ENCODE data around the gene AFAP1.

AFAP1 gene

DNA sequence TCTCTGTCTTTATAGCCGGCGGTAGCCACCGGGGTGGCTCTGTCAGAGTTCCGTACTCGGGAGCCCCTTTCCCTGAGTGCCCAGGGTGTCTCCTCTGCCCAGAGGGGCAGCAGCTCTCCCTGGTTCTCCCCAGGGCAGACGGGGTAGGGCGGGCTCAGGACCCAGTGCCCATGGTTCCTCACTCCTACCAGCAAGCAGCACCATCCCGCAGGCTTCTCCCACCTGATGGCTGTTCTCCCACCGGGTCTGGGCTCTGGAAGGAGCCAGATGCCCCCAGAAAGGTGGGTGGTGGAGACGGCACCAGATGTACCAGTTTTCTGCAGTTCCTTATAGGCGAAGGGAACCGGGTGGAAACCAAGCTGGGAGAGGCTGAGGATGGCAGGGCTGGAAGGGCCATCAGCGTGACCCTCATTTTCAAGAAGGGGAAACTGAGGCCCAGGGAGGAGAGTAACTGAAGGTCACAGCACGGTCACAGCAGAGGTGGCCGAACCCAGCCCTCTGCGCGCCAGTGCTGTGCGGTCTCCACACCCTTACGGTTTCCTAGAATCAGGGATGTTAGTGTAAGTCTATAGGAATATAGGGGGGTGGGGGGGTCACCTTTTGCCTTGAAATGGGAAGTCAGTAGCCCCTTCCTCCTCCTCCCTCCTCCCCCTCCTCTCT lies 198.7 kb downstream of the AFAP1 start:
- no peak for DNase-seq (ENCODE audit: low read depth in 2 of 2, low spot score in 1 of 2)

DNA sequence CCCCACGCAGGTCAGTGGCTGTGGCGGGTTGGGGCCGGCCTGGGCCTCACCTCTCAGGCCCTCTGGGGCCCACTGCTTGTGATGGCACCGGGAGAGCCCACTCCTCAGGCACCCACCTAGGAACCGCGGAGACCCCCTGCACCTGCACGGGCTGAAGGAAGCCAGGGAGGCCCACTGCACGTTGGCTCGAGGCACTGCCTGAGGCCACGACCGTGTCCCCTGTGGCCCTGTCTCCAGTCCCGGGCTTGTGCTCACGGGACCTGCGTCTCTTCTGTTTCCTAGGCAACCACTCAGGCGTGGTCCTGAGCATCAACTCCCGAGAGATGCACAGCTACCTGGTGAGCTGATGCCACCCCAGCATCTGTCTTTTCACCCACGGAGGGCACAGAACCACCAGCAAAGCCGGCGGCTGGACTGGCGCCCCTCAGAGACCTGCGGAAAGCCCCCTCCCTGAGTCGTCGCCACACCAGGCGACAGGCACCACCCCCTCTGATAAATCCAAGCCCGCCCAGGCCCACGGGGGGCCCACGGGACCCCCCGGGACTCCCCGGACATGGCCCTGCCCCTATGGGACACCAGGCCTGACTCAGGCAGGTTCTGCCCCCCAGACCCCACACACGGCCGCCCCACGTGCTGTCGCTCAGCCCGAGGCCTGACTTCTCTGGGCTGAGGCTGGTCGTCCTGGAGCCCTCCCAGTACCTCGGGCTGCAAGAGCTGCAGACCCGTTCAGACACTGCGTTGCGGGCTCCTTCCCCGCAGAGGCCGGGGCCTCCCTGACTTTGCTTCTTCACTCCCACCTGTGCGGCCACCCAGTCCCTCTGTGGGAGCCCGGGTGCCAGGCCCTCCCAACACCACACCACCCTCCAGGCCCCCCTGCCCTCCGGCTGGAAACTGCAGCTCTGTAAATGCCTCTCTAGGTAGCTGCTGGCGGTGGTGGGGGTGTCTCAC lies 199.5 kb downstream of the AFAP1 start:
- no peak for DNase-seq (ENCODE audit: low read depth in 2 of 2, low spot score in 1 of 2)

DNA sequence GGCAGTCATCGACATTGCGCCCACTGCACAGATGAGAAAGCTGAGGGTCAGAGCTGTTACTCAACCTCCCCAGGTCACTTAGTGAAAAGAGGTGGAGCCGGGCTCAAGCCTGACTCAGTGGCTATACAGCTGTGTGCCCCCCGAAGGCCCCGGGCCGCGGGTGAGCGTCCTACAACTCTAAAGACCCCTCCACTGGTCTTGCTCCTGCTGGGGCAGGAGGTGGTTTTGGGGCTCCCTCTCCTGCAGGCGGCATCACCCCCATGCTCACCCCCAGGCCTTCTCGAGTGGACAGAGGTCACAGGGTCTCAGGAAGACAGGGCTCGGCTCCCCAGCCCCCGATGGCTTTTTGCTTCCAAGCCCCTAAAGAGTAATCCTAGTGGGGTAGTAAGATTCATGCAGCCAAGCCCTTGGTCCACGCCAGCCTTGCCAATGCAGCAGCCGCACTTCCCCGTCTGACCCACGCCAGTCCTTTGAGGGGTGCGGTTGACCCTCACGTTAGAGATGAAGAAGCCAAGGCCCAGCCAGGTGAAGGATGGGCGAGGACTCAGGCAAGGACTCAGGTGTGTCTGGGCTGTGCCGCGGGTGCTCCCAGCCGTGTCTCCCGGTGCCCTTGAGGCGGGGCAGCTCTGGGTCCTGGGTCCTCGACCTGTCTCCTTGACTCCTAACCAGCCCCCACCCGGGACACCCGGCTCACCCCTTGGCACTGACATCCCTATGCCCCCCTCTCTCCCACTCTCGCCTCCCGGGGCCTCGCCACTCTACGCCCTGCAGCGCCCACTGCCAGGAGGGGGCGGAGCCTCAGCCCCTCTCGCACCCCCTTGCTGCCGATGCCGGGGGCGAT lies 200.4 kb downstream of the AFAP1 start:
- no peak for DNase-seq (ENCODE audit: low read depth in 2 of 2, low spot score in 1 of 2)

DNA sequence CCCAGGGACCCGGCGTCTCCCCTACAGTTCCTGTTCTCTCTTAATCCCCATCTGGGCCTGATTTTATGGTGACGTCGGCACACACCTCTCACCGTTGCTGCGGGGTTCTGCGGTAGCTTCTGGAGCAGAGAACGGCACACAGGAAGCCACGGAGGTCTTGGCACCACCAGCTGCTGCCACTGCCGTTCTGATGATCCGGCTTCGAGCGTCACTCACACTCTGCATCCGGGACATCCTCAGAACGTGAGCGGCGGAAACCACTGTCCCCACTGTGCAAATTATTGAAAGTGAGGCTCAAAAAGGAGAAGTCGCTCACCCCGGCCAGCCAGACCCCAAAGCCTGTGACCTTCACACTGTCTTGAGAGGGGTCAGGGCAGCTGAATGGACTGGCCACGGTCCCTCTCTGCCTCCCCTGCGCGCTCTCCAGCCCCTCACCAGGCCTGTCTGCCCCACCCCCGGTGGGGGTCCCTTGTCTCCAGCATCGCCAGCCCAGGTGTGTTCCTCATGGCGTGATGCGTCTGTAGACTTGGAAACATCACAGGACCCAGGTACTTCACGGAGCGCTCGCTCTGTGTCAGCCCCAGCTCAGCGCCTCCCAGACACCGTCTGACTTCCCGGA lies 201.1 kb downstream of the AFAP1 start:
- no peak for DNase-seq (ENCODE audit: low read depth in 2 of 2, low spot score in 1 of 2)

DNA sequence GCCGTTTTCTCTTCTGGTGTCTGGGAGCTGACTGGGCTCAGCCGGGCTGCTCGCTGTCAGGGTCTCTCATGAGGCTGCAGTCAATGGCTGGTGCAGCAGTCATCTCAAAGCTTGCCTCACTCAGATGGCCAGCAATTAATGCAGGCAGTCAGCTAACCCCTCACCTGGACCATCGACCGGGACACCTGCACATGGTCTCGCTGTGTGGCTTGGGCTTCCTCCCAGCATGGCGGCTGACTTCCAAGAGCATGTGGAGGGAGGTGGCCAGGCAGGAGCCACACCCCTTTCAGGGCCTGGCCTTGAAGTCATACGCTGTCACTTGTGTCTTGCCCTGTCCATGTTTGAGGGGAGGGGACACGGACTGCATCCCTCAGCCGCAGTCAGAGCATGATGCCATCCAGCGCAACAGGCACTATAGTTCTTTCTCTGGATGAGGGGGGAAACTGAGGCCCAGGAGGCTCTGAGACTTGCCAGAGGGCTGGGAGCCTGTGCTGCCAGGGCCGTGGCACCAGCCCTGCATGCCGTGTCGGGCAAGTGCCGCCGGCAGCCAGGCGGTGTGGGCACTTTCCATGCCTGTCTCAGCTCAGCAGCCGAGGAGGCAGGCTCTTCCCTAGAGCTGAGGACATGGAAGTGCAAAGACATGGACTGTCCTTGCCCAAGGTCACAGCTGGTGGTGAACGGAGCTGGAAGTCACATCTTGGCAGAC lies 201.8 kb downstream of the AFAP1 start:
- DNase-seq (ENCODE audit: low read depth in 2 of 2, low spot score in 1 of 2), result no peak

DNA sequence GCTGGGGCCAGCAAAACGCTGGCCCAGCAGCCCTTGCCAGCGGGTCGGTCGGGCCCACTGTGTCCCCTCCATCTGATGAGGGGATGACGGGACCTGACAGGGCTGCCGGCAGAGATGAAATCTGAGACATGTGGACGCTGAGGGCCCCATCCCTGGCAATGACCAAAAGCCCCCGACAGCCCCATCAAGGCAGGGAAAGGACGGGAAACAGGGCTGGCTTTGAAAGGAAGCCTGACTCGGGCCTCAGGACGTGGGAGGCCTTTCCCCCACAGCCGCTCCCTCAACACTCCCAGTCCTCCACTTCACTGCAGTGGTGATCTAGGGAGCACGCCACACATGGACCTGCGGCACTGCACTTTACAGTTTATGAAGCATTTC lies 202.4 kb downstream of the AFAP1 start:
- DNase-seq (ENCODE audit: low read depth in 2 of 2, low spot score in 1 of 2), result no peak

DNA sequence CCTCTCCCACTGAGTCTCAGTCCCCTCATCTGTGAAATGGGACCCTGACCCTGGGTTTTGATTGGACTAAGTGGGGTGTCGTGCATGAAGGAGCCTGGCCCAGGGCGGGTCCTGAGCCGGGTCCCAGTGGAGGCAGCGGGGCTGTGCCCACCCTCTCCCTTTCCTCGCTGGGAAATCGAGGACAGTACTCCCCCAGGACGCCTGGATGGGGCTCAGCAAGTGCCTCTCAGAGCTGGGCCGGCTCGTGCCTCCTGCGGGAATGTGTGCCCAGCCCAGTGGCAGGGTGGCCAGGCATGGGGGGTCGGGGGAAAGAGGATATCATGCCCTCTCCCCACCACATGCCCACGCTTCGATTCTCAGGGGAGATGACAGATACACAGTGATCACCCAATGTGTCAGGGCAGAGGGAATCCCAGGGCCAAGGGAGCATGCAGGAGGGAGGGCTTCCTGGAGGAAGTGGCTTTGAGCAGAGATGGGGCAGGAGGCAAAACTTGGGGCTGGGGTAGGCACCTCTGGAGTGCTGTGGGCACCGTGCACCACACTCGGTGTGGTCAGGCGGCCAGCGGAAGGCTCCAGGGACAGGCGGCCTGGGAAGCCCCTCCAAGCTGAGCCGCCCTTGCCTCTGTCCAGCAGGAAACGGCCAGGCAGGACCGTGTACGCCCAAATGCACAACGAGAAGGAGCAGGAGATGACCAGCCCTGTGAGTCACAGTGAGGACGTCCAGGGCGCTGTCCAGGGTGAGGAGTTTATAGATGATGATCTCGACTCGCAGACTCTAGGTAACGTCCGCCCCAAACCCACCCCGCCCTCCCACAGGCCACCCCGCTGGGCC lies 203.0 kb downstream of the AFAP1 start:
- no peak for DNase-seq (ENCODE audit: low read depth in 2 of 2, low spot score in 1 of 2)

DNA sequence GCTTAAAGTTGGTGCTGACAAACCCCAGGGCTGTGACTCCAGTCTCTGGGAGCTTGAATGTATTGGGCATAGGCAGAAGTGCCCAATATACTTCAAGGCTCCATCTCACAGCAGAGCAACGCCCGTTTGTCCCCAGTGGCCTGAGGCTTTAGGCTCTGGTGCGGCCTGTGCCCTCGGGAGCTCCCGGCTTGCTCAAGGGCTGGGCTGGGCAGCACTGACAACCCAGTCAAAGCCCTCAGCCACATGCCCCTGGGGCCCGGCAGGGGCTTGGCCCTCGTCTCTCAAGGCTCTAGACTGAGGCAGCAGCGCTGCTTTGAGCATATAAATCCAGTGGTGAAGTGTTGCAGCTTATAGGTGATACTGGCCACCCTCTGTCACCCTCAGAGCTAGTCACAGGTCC lies 203.7 kb downstream of the AFAP1 start:
- no peak for DNase-seq (ENCODE audit: low read depth in 2 of 2, low spot score in 1 of 2)

DNA sequence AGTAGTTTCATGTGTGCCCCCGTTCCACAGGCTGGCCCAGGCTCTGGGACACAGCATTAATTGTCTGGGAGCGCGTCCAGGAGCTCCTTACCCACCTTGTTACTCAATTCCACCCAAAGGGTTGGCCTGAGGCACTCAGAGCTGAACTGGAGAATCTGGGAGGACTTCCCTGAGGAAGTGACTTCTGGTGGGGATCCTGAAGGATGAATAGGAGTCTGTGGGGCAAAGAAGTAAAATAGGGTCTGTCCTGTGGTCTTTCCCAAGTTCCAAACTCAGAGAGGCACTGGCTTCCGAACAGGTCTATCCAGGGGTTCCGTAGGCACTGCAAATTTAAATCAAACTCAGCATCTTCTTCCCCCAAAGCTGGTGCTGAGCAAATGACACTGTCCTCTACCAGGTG lies 204.3 kb downstream of the AFAP1 start:
- DNase-seq (ENCODE audit: low read depth in 2 of 2, low spot score in 1 of 2), result no peak

DNA sequence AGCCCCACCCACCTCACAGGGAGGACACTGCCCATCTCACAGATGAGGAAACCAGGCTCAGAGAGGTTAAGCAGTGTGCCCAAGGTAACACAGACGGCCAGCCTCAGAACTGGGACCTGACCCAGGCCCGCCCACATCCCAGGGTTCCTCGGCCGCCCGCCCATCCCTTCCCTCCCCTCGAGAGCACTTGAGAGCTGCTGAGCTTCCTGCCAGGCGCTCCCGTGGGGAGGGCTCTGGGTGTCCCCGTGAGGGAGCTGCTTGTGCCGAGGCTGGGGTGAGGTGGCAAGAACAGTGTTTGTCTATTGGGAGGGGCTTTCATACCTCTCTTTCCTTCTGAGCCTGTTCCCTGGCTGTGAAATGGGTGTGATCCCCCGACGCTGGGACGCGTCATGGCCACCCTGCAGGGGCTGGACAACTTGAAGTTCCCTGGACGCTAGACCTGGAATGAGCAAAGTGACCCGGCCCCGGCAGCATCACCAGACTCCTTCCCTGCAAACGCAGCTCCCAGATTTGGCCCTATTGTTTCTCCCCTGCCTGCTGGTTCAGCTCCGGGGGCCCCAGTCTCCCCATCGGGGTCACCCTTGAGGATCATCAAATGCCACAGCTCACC lies 204.9 kb downstream of the AFAP1 start:
- DNase-seq (ENCODE audit: low read depth in 2 of 2, low spot score in 1 of 2), result no peak

DNA sequence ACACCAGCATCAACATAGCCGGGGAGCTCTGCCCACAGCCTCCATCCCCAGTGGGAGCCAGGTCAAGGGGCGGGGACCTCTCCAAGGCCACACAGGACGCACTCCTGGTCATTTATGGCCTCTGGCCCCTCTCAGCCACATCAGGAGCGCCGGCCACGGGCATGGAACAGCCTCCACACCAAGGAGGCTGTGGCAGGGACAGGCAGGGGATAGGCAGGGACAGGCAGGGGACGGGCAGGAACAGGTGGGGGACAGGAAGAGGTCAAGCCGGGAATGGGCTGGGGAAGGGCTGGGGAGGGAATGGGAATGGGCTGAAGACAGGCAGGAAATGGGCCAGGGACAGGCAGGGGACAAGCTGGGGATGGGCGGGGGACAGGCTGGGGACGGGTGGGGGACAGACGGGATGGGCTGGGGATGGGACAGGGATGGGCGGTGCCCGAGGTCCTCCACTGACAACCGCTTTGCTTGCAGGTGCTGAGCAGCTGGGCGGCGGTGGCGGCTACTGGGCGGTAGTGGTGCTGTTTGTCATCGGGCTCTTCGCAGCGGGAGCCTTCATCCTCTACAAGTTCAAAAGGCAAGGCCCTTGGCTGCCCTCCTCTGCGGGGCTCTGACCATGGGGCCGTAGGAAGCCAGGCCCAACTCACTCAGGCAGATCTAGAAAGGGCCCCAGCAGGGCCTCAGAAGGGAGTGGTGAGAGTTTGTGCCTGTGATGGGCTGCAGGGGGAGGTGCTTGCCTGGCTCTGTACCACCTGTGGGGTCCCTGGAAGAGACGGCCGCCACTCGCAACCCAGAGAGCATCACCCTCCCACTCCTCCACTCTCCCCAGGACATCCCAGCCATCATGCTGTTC lies 205.6 kb downstream of the AFAP1 start:
- DNase-seq (ENCODE audit: low read depth in 2 of 2, low spot score in 1 of 2), result no peak

DNA sequence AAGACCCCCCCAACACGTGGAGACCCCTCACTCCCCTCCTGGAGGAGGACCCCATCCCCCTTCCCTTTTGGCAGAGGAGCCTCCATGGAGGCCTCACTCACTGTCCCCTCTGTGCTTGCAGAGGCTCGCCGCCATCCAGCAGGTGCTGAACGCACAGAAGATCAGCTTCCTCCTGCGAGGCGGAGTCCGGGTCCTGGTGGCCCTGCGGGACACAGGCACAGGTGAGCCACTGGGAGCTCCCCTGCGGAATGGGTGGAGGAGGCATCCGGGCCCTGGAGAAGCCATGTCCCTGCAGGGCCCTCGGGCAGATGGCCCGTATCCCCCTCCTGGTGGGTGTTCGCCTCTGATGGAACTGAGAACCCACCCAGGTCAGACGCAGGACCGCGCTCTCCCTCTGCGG lies 206.5 kb downstream of the AFAP1 start:
- DNase-seq (ENCODE audit: low read depth in 2 of 2, low spot score in 1 of 2), result no peak

DNA sequence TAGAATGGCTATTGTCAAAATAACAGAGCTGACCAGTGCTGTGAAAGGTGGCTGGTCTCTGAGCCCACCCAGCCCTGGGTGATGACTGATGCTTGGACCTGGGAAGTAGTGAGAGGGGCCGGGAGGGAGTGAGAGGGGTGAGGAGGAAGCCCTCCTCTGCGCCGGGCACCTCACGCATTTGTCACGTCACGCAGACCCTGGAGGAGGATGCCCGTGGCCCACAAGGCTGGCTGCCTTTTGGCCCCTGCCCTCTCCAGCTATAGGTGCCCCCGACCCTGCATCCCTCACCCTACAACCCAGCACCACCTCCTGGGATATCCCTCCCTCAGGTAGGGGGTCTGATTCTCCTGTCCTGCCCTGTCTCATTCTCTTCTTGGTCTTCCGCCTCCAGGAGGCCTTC lies 207.4 kb downstream of the AFAP1 start:
- DNase-seq (ENCODE audit: low read depth in 2 of 2, low spot score in 1 of 2), result no peak

DNA sequence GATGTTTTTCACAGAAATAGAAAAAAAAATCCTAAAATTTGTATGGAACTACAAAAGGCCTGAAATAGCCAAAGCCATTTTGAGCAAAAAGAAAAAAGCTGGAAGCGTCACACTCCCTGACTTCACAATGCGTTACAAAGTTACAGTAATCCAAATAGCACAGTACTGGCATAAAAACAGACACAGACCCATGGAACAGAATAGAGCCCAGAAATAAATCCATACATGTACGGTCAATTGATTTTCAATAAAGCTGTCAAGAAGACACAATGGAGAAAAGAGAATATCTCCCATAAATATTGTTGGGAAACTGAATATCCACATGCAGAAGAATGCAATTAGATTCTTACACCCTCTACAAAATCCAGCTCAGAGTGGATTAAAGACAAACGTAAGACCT lies 208.2 kb downstream of the AFAP1 start:
- DNase-seq (ENCODE audit: low read depth in 2 of 2, low spot score in 1 of 2), result no peak

DNA sequence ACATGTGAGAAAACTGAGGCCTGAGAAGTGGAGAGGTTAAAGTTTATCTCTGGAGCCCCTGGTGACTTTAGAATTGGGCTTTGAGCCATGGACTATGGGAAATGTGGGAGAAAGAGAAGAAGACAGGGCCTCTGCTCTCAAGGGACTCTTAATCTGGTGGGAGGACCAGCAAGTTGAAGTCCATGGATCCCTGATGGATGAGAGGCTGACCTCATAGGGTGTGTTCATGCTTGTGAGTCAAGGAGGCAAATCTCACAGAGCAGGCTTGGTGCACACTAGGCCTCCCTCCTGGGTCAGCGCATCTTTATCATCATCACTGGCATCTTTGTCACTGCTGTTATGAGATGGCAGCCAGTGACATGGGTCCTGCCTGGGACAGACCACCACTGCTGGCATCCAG lies 211.9 kb downstream of the AFAP1 start:
- DNase-seq (ENCODE audit: low read depth in 2 of 2, low spot score in 1 of 2), result no peak

DNA sequence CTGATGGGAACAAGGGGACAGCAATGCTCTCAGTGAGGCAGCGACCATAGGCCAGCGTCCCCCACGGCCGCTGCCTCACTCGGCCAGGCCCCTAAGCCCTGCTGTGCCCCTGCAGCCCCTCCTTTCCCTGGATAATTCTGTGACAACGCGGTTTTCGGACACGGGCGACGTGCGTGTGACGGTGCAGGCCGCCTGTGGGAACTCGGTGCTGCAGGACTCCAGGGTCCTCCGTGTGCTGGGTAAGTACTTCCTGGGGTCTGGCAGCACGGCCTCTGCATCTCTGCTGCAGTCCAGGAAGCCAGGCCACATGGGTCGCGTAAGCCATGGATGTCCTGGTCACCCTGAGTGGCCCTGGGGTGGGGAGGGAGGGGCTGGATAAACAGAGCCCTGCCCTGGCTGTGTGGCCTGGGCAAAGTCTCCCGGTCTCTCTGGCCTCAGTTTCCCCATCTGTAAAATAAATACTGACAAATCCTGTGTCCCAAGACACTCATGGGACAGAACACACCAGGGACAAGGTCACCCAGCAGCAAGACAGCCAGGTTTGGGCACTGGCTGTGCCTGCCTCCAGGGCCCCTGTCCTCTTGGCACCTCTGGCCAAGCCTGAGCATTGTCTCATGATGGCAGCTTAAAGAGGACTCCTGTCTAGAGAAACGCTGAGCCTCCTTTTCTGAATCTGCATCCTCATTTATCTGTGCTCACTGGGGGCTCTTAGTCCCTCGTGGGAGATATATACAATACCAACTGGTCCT lies 212.8 kb downstream of the AFAP1 start:
- no peak for DNase-seq (ENCODE audit: low read depth in 2 of 2, low spot score in 1 of 2)

DNA sequence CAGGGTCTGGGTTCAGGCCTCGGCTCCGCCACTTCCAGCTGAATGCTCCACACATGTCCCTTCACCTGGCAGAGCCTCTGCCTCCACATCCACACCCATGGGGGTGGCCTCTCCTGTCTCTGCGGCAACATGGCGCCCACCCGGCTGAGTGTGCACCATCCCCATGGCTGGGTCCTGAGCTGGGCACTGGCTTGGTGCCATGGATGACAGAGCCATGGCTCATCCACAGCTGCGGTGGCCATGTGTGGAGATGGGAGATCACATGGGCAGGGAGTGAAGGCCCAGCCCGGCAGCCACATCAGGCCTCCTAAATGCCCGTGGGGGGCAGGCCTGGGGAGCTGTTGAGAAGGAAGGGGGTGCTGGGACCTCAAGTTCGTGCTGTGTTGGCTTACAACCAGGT lies 213.7 kb downstream of the AFAP1 start:
- no peak for DNase-seq (ENCODE audit: low read depth in 2 of 2, low spot score in 1 of 2)

DNA sequence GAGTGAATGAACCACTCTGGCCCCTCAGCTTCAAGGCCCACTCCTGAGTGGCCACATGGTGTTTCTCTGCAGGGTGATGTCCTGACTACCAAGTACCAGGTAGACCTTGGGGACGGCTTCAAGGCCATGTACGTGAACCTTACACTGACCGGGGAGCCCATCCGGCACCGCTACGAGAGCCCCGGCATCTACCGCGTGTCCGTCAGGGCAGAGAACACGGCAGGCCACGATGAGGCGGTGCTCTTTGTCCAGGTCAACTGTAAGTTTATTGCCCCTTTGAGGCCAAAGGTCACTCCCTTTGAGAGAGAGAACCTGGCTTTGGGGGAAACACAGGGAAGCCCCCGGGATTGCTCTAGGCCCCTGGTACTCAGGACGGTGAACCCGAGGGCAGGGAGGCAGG lies 216.0 kb downstream of the AFAP1 start:
- DNase-seq (ENCODE audit: low read depth in 2 of 2, low spot score in 1 of 2), result no peak

Measured in stimulated activated CD8-positive, alpha-beta memory T cell treated with anti-CD3 and anti-CD28 coated beads, Interleukin-4, amount 100 ng/mL, for 4 hours (primary cell).